H9 (cell line): Measurements from ENCODE around the gene TM9SF1. TPM values are rescaled to one million over a fixed set of nuclear protein-coding genes. Genes with fewer than 3 reads are reported as not detected.

Experiments used
- DNase-seq: peaks from one replicate; pipeline ENCODE4 v3.0.0-alpha.2; 2017
- H2AFZ ChIP-seq: one replicate; pipeline ENCODE4 v1.6.1; 2013; ENCODE audit warnings: mild to moderate bottlenecking, low read length, control low read depth, moderate library complexity
- H2AK5ac ChIP-seq: 2 replicates; pipeline ENCODE4 v1.6.1; 2013; ENCODE audit warnings: low read length, control low read depth, mixed read lengths; ENCODE audit not compliant: insufficient read length
- H2BK120ac ChIP-seq: one replicate; pipeline ENCODE4 v1.6.1; 2013; ENCODE audit warnings: low read depth, mild to moderate bottlenecking, low read length, control low read depth, inconsistent platforms; ENCODE audit not compliant: poor library complexity, severe bottlenecking
- H2BK12ac ChIP-seq: 2 replicates; pipeline ENCODE4 v1.6.1; 2013; ENCODE audit warnings: low read length, control low read depth, mixed read lengths, low read depth; ENCODE audit not compliant: insufficient read length
- H2BK15ac ChIP-seq: 2 replicates; pipeline ENCODE4 v1.6.1; 2013; ENCODE audit warnings: low read depth, low read length, control low read depth
- H2BK20ac ChIP-seq: one replicate; pipeline ENCODE4 v1.6.1; 2013; ENCODE audit warnings: low read depth, mild to moderate bottlenecking, low read length, control low read depth, inconsistent platforms; ENCODE audit not compliant: poor library complexity, severe bottlenecking
- H2BK5ac ChIP-seq: 2 replicates; pipeline ENCODE4 v1.6.1; 2013; ENCODE audit warnings: low read length, control low read depth, mixed read lengths; ENCODE audit not compliant: insufficient read length
- H3K14ac ChIP-seq: 2 replicates; pipeline ENCODE4 v1.6.1; 2013; ENCODE audit warnings: low read length, control low read depth; ENCODE audit not compliant: insufficient read depth
- H3K18ac ChIP-seq: 2 replicates; pipeline ENCODE4 v1.6.1; 2013; ENCODE audit warnings: low read depth, mild to moderate bottlenecking, mixed read lengths, low read length, control low read depth; ENCODE audit not compliant: insufficient read length
- H3K23ac ChIP-seq: 2 replicates; pipeline ENCODE4 v1.6.1; 2013; ENCODE audit warnings: low read length, control low read depth, mixed read lengths, low read depth; ENCODE audit not compliant: insufficient read length
- H3K23me2 ChIP-seq: 2 replicates; pipeline ENCODE4 v1.6.1; 2013; ENCODE audit warnings: low read depth, mild to moderate bottlenecking, mixed read lengths, low read length, control low read depth; ENCODE audit not compliant: insufficient read length, poor library complexity, severe bottlenecking
- H3K27ac ChIP-seq: 2 replicates; pipeline ENCODE4 v1.5.1; 2013; ENCODE audit warnings: low read length, control low read depth, mixed read lengths, low read depth; ENCODE audit not compliant: insufficient read length
- H3K27me3 ChIP-seq: 2 replicates; pipeline ENCODE4 v1.6.1; 2013; ENCODE audit warnings: low read length, control low read depth, inconsistent platforms; ENCODE audit not compliant: insufficient read depth
- H3K4ac ChIP-seq: 2 replicates; pipeline ENCODE4 v1.6.1; 2013; ENCODE audit warnings: low read depth, mild to moderate bottlenecking, control low read depth, inconsistent platforms, low read length, moderate library complexity
- H3K4me1 ChIP-seq: 2 replicates; pipeline ENCODE4 v1.6.1; 2013; ENCODE audit warnings: low read length, control low read depth, inconsistent platforms; ENCODE audit not compliant: insufficient read depth
- H3K4me2 ChIP-seq: 2 replicates; pipeline ENCODE4 v1.6.1; 2013; ENCODE audit warnings: low read length, control low read depth, mixed read lengths; ENCODE audit not compliant: insufficient read length, insufficient read depth
- H3K56ac ChIP-seq: 2 replicates; pipeline ENCODE4 v1.6.1; 2013; ENCODE audit warnings: low read depth, mild to moderate bottlenecking, mixed read lengths, low read length, control low read depth; ENCODE audit not compliant: insufficient read length
- H3K79me1 ChIP-seq: 2 replicates; pipeline ENCODE4 v1.6.1; 2013; ENCODE audit warnings: low read depth, mild to moderate bottlenecking, moderate library complexity, low read length, control low read depth, inconsistent platforms; ENCODE audit not compliant: insufficient read depth, poor library complexity, severe bottlenecking
- H3K79me2 ChIP-seq: 2 replicates; pipeline ENCODE4 v1.6.1; 2013; ENCODE audit warnings: low read length, control low read depth, inconsistent platforms; ENCODE audit not compliant: insufficient read depth
- H3K9ac ChIP-seq: 2 replicates; pipeline ENCODE4 v1.6.1; 2013; ENCODE audit warnings: low read length, control low read depth, mixed read lengths; ENCODE audit not compliant: insufficient read length; ENCODE audit errors: extremely low read depth
- H3K9me3 ChIP-seq: one replicate; pipeline ENCODE4 v1.6.1; 2013; ENCODE audit warnings: low read depth, low read length, inconsistent platforms; ENCODE audit not compliant: control insufficient read depth
- H3T11ph ChIP-seq: one replicate; pipeline ENCODE4 v1.6.1; 2013; ENCODE audit warnings: mild to moderate bottlenecking, low read length, control low read depth, inconsistent platforms
- H4K20me1 ChIP-seq: one replicate; pipeline ENCODE4 v1.6.1; 2013; ENCODE audit not compliant: control insufficient read depth, insufficient read length, insufficient read depth
- H4K5ac ChIP-seq: 2 replicates; pipeline ENCODE4 v1.6.1; 2013; ENCODE audit warnings: low read depth, mild to moderate bottlenecking, mixed read lengths, low read length, control low read depth; ENCODE audit not compliant: insufficient read length
- H4K8ac ChIP-seq: replicated peaks from 2 replicates; pipeline ENCODE4 v1.6.1; 2013; ENCODE audit warnings: low read length, control low read depth, mixed read lengths, low read depth; ENCODE audit not compliant: insufficient read length
- H4K91ac ChIP-seq: 2 replicates; pipeline ENCODE4 v1.6.1; 2013; ENCODE audit warnings: low read depth, mild to moderate bottlenecking, moderate library complexity, mixed read lengths, low read length, control low read depth; ENCODE audit not compliant: insufficient read length
- H3K27ac Mint-ChIP-seq, 3 experiments: 2 replicates in 2 of 3; 3 replicates in 1 of 3; pipeline ENCODE4 v1.8.0; 2020 to 2021; ENCODE audit warnings: mixed read lengths in 3 of 3, mild to moderate bottlenecking in 1 of 3, moderate library complexity in 1 of 3
- H3K27me3 Mint-ChIP-seq: 2 replicates; pipeline ENCODE4 v1.8.0; 2021; ENCODE audit warnings: low read depth, mild to moderate bottlenecking, moderate library complexity, mixed read lengths
- H3K36me3 Mint-ChIP-seq, 3 experiments: 2 replicates in 2 of 3; 3 replicates in 1 of 3; pipeline ENCODE4 v1.8.0; 2020 to 2021; ENCODE audit warnings: low read depth in 3 of 3, mixed read lengths in 3 of 3; ENCODE audit not compliant: insufficient read depth in 1 of 3
- H3K4me1 Mint-ChIP-seq, 2 experiments: 2 replicates each; pipeline ENCODE4 v1.8.0; 2020; ENCODE audit warnings: mixed read lengths in 2 of 2
- H3K4me3 Mint-ChIP-seq, 2 experiments: 2 replicates in 1 of 2; 3 replicates in 1 of 2; pipeline ENCODE4 v1.8.0; 2020 to 2021; ENCODE audit warnings: mild to moderate bottlenecking in 2 of 2, mixed read lengths in 2 of 2, moderate library complexity in 1 of 2
- H3K9me3 Mint-ChIP-seq, 2 experiments: 2 replicates in 1 of 2; 3 replicates in 1 of 2; pipeline ENCODE4 v1.8.0; 2020; ENCODE audit warnings: mild to moderate bottlenecking in 2 of 2, mixed read lengths in 2 of 2, moderate library complexity in 1 of 2
- CTCF ChIP-seq: fragments of 200-600 bp; sonication (generic); conservative IDR thresholded peaks from 3 replicates; pipeline ENCODE4 v1.8.0; 2021; ENCODE audit warnings: antibody characterized with exemption, mild to moderate bottlenecking
- WGBS: extraction: QIAGEN DNeasy Blood & Tissue Kit; methylation state at CpG from one replicate; pipeline ENCODE4 v1.1.7; 2013; ENCODE audit warnings: missing lambda C conversion rate, low lambda C conversion rate, mixed read lengths; ENCODE audit not compliant: insufficient read length; ENCODE audit errors: extremely low coverage; 5-methylcytosine and 5-hydroxymethylcytosine counted together
- total RNA-seq: library from RNA; stranded (reverse); gene quantifications from 2 replicates; pipeline ENCODE4 v1.2.1, GENCODE V29; 2021

Gene TM9SF1
- total RNA-seq, 1 experiment from 2014 or later: 31.6 TPM

DNA sequence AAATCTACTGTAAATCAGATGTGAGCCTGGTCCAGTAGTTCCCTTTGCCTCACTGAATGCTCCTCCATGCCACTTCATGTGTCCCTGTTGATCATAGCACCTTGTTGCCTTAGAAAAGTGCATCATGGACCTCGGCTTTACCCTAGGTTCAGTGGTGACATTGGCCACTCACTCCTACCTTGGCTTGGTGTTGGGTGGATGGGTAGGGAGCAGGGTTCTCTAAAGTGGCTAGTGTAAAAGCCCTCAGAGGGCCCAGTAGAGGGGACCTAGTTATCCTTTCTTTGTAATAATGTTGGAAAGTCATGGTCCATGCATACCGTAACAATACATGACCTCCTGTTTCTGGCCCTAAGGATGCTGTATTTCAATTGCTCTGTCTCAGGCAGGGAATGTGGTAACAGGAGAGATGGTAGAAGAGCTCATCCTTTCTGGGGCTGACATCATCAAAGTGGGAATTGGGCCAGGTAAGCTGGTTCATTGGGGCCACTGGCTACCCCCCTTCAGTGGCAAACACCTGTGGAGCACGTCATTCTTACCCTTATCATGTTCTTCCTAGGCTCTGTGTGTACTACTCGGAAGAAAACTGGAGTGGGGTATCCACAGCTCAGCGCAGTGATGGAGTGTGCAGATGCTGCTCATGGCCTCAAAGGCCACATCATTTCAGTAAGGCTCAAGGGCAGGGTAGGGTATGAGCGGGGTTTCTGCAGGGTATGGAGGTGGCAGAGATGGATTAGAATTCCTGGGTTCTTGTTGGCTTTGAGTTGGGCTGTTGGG is 41.6 kb upstream of the TM9SF1 start:
- H3T11ph ChIP-seq: no peak overlapping the region
- no peak for DNase-seq
- H3K9me3 ChIP-seq: no peaks in the 10 kb centered on the region
- H3K56ac ChIP-seq: no peak overlapping the region
- no peak overlapping the region for H3K4ac ChIP-seq
- no peak overlapping the region for H3K9ac ChIP-seq
- no peak overlapping the region for H3K27ac ChIP-seq
- H3K36me3 Mint-ChIP-seq: peaks cover 35 to 68% (median 67%) of the 10 kb centered on the region in 3 experiments; a peak in 6 of 7 replicates
- H4K8ac ChIP-seq: no peak overlapping the region
- H2BK120ac ChIP-seq: no peak overlapping the region
- no peak overlapping the region for H4K91ac ChIP-seq
- H3K4me3 Mint-ChIP-seq: no peak overlapping the region
- H3K27ac Mint-ChIP-seq: no peak overlapping the region; a peak in 1 of 7 replicates
- WGBS: no CpG with 5 or more reads among the region's 6 CpGs
- H2BK5ac ChIP-seq: no peak overlapping the region
- H3K79me2 ChIP-seq: no peaks in the 10 kb centered on the region
- H3K23ac ChIP-seq: no peak overlapping the region
- no peak overlapping the region for H3K18ac ChIP-seq
- H3K79me1 ChIP-seq: no peaks in the 10 kb centered on the region
- H2BK15ac ChIP-seq: no peak overlapping the region
- H4K5ac ChIP-seq: no peak overlapping the region
- H3K4me1 Mint-ChIP-seq: peaks cover 10 to 17% of the 10 kb centered on the region in 2 experiments
- no peaks in the 10 kb centered on the region for H3K27me3 ChIP-seq
- H3K4me2 ChIP-seq: no peak overlapping the region
- no peak overlapping the region for H3K14ac ChIP-seq
- H2BK20ac ChIP-seq: no peak overlapping the region
- no peak overlapping the region for H2AK5ac ChIP-seq
- H3K4me1 ChIP-seq: 0 out of 2 replicates have a peak, but pooled peaks cover 6% of the 10 kb centered on the region
- H3K23me2 ChIP-seq: peaks cover 13% of the 10 kb centered on the region
- no peak overlapping the region for H2BK12ac ChIP-seq
- no peak for TF ChIP-seq CTCF
- H2AFZ ChIP-seq: no peak overlapping the region
- no peaks in the 10 kb centered on the region for H3K27me3 Mint-ChIP-seq
- no peaks in the 10 kb centered on the region for H3K9me3 Mint-ChIP-seq
- peaks cover 2% of the 10 kb centered on the region for H4K20me1 ChIP-seq
